Stimulated activated CD8-positive, alpha-beta memory T cell treated with anti-CD3 and anti-CD28 coated beads, Interleukin-15, amount 100 ng/mL, for 48 hours (primary cell): ENCODE measurements around the gene SLC43A3.
"Not testable (repeated sequence)": the region's sequence is repeated elsewhere in the genome, so short reads cannot be mapped to it uniquely, and the experiment has no call there.

ENCODE experiments used
- DNase-seq, 2 donors: peaks; one replicate each; pipeline ENCODE4 v3.0.0-alpha.2; 2020; ENCODE audit warnings: low read depth in 2 of 2

SLC43A3 gene

GRCh38 chr11:57379732-57380131, 47.2 kb downstream of the SLC43A3 start:
- no peak for DNase-seq

GRCh38 chr11:57378186-57378585, 48.7 kb downstream of the SLC43A3 start:
- no peak for DNase-seq

- no peak for DNase-seq
Measured at GRCh38 chr11:57377107-57377506, 49.8 kb downstream of the SLC43A3 start.

- DNase-seq = no peak
Measured at GRCh38 chr11:57376095-57377090, 50.5 kb downstream of the SLC43A3 start.

- no peak for DNase-seq
Measured at GRCh38 chr11:57375490-57375889, 51.4 kb downstream of the SLC43A3 start.

GRCh38 chr11:57374966-57375365, 52.0 kb downstream of the SLC43A3 start:
- no peak for DNase-seq

- no peak for DNase-seq
Measured at GRCh38 chr11:57373146-57373545, 53.8 kb downstream of the SLC43A3 start.

GRCh38 chr11:57370941-57371340, 56.0 kb downstream of the SLC43A3 start:
- DNase-seq = no peak

GRCh38 chr11:57370251-57370650, 56.7 kb downstream of the SLC43A3 start:
- no peak for DNase-seq

- no peak for DNase-seq
Measured at GRCh38 chr11:57368845-57369232, 58.1 kb downstream of the SLC43A3 start.

GRCh38 chr11:57368106-57368844, 58.6 kb downstream of the SLC43A3 start:
- no peak for DNase-seq

- DNase-seq = no peak
Measured at GRCh38 chr11:57364851-57365660, 61.9 kb downstream of the SLC43A3 start.

GRCh38 chr11:57363131-57364080, 63.5 kb downstream of the SLC43A3 start:
- DNase-seq = no peak

- no peak for DNase-seq
Measured at GRCh38 chr11:57361926-57362325, 65.0 kb downstream of the SLC43A3 start.

- not testable (repeated sequence) for DNase-seq
Measured at GRCh38 chr11:57361420-57361819, 65.5 kb downstream of the SLC43A3 start.

- no peak for DNase-seq
Measured at GRCh38 chr11:57360991-57361390, 65.9 kb downstream of the SLC43A3 start.

GRCh38 chr11:57359896-57360690, 66.8 kb downstream of the SLC43A3 start:
- DNase-seq = no peak

- no peak for DNase-seq
Measured at GRCh38 chr11:57359396-57359795, 67.5 kb downstream of the SLC43A3 start.

- no peak for DNase-seq
Measured at GRCh38 chr11:57358991-57359390, 67.9 kb downstream of the SLC43A3 start.

- DNase-seq = no peak
Measured at GRCh38 chr11:57358543-57358961, 68.4 kb downstream of the SLC43A3 start.
